ENCODE data around the gene TIAM2.

TIAM2 gene

DNA sequence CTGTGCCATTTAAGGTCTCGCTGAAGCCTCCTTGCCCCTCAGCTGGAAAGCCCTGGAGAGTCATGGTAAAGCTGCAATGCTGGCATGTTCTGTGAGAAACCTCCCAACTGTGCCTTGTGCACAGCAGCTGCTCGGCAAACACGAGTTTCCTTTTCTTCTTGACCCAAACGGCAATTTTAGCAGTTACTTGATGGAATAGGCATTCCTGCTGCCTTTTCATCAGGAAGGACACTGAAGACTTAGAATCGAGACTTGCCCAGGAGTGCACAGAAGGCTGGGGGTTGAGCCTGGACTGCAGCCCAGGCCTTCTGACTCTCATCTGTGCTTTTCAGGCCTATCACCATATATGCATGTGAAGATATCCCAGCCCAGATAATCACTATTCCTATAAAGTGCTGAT lies 240.0 kb downstream of the TIAM2 start:
- Histone ChIP-seq H3K36me3 (ENCODE audit: control insufficient read depth, insufficient read depth, low read length) (no peaks in the 10 kb centered on the region), H3K9ac (ENCODE audit: low read depth, low read length) (no peak overlapping the region)

DNA sequence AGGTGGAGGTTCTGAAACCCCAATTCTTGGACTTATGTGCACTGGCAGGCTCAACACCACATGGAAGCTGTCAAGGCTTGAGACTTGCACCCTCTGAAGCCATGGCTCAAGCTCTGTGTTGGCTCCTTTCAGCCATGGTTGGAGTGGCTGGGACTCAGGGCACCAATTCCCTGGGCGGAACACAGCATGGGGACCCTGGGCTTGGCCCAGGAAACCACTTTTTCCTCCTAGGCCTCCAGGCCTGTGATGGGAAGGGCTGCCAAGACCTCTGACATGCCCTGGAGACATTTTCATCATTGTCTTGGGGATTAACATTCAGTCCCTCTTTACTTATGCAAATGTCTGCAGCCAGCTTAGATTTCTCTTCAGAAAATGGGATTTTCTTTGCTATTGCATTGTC lies 242.5 kb downstream of the TIAM2 start:
- Histone ChIP-seq H3K4me1 (ENCODE audit: control insufficient read depth, insufficient read depth, low read length) (no peaks in the 10 kb centered on the region), H3K9ac (ENCODE audit: low read depth, low read length) (no peak overlapping the region)

More for the DNA sequence above, 240.0 kb downstream of the TIAM2 start:
- Histone ChIP-seq H3K4me3 (ENCODE audit: low read depth, low read length) (no peak overlapping the region), H3K27me3 (ENCODE audit: control insufficient read depth, insufficient read depth, low read length) (no peaks in the 10 kb centered on the region), H3K27ac (ENCODE audit: low read depth, low read length) (no peak overlapping the region), H3K9me3 (ENCODE audit: control insufficient read depth, insufficient read depth, low read length) (peaks cover 15% of the 10 kb centered on the region), H3K4me1 (ENCODE audit: control insufficient read depth, insufficient read depth, low read length) (no peaks in the 10 kb centered on the region)

DNA sequence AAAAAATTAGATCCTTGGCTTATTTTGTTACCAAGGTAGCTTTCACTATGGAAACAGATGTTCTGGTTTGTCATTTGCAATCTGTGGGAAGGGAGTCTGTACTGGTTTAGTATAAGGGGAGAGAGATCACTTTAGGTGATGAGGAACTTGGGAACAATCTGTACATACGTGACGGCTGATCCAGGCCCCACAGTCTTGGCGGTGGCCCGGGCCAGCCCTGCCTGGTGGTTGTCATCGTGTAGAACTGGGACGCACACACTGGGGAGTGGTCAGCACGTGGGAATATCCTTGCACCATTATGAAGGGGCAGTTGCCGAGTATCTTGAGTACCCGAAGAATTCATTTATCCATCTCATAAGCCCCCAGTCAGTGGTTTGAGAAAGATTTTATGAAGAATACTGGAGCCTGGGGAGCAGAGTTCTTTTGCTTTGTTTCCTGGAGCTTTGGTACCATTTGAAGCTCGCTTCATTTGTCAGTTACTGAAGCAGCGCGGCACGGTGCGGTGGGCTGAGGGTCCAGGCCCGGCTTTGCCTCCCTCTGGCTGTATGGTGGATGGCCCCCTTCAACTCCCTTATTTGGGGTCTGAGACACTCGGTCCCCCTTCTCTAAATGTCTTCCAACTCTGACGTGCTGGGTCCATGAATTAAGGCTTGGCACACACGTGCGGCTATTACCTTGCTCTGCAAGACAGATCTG lies 245.9 kb downstream of the TIAM2 start:
- Histone ChIP-seq H3K9me3 (ENCODE audit: control insufficient read depth, insufficient read depth, low read length) (peaks cover 15% of the 10 kb centered on the region; the same call in 1 of the 2 replicates), H3K27ac (ENCODE audit: low read depth, low read length) (no peak overlapping the region), H3K4me3 (ENCODE audit: low read depth, low read length) (no peak overlapping the region), H3K9ac (ENCODE audit: low read depth, low read length) (no peak overlapping the region), H3K4me1 (ENCODE audit: control insufficient read depth, insufficient read depth, low read length) (no peaks in the 10 kb centered on the region), H3K36me3 (ENCODE audit: control insufficient read depth, insufficient read depth, low read length) (peaks cover 29% of the 10 kb centered on the region), H3K27me3 (ENCODE audit: control insufficient read depth, insufficient read depth, low read length) (no peaks in the 10 kb centered on the region)

More for the DNA sequence above, 242.5 kb downstream of the TIAM2 start:
- Histone ChIP-seq H3K4me3 (ENCODE audit: low read depth, low read length) (no peak overlapping the region), H3K9me3 (ENCODE audit: control insufficient read depth, insufficient read depth, low read length) (peaks cover 15% of the 10 kb centered on the region), H3K27ac (ENCODE audit: low read depth, low read length) (no peak overlapping the region), H3K36me3 (ENCODE audit: control insufficient read depth, insufficient read depth, low read length) (peaks cover 9% of the 10 kb centered on the region), H3K27me3 (ENCODE audit: control insufficient read depth, insufficient read depth, low read length) (no peaks in the 10 kb centered on the region)

- H3K36me3 ChIP-seq (ENCODE audit: control insufficient read depth, insufficient read depth, low read length): peaks cover 38% of the 10 kb centered on the region
Measured at GRCh38 chr6:155241966-155242365, 246.9 kb downstream of the TIAM2 start.

GRCh38 chr6:155244434-155244833 lies 249.3 kb downstream of the TIAM2 start:
- Histone ChIP-seq H3K9me3 (ENCODE audit: control insufficient read depth, insufficient read depth, low read length) (no peaks in the 10 kb centered on the region), H3K36me3 (ENCODE audit: control insufficient read depth, insufficient read depth, low read length) (peaks cover 46% of the 10 kb centered on the region), H3K27me3 (ENCODE audit: control insufficient read depth, insufficient read depth, low read length) (no peaks in the 10 kb centered on the region), H3K9ac (ENCODE audit: low read depth, low read length) (no peak overlapping the region), H3K4me1 (ENCODE audit: control insufficient read depth, insufficient read depth, low read length) (0 out of 2 replicates have a peak, but pooled peaks cover 5% of the 10 kb centered on the region), H3K4me3 (ENCODE audit: low read depth, low read length) (no peak overlapping the region), H3K27ac (ENCODE audit: low read depth, low read length) (no peak overlapping the region)

More at GRCh38 chr6:155241966-155242365, 246.9 kb downstream of the TIAM2 start:
- Histone ChIP-seq H3K9me3 (ENCODE audit: control insufficient read depth, insufficient read depth, low read length) (peaks cover 15% of the 10 kb centered on the region; the same call in 1 of the 2 replicates), H3K27me3 (ENCODE audit: control insufficient read depth, insufficient read depth, low read length) (no peaks in the 10 kb centered on the region), H3K4me1 (ENCODE audit: control insufficient read depth, insufficient read depth, low read length) (no peaks in the 10 kb centered on the region), H3K9ac (ENCODE audit: low read depth, low read length) (no peak overlapping the region), H3K27ac (ENCODE audit: low read depth, low read length) (no peak overlapping the region), H3K4me3 (ENCODE audit: low read depth, low read length) (no peak overlapping the region)

- H3K4me1 ChIP-seq (ENCODE audit: control insufficient read depth, insufficient read depth, low read length): 0 out of 2 replicates have a peak, but pooled peaks cover 5% of the 10 kb centered on the region
- H3K9ac ChIP-seq (ENCODE audit: low read depth, low read length): no peak overlapping the region
- H3K27me3 ChIP-seq (ENCODE audit: control insufficient read depth, insufficient read depth, low read length): no peaks in the 10 kb centered on the region
- no peaks in the 10 kb centered on the region for H3K9me3 ChIP-seq (ENCODE audit: control insufficient read depth, insufficient read depth, low read length)
- H3K4me3 ChIP-seq (ENCODE audit: low read depth, low read length): no peak overlapping the region
- H3K27ac ChIP-seq (ENCODE audit: low read depth, low read length): no peak overlapping the region
- peaks cover 53% of the 10 kb centered on the region for H3K36me3 ChIP-seq (ENCODE audit: control insufficient read depth, insufficient read depth, low read length)
Measured at GRCh38 chr6:155245193-155245592, 250.1 kb downstream of the TIAM2 start.

- Histone ChIP-seq H3K27me3 (ENCODE audit: control insufficient read depth, insufficient read depth, low read length) (no peaks in the 10 kb centered on the region), H3K27ac (ENCODE audit: low read depth, low read length) (no peak overlapping the region), H3K36me3 (ENCODE audit: control insufficient read depth, insufficient read depth, low read length) (peaks cover 53% of the 10 kb centered on the region), H3K4me3 (ENCODE audit: low read depth, low read length) (no peak overlapping the region), H3K9ac (ENCODE audit: low read depth, low read length) (no peak overlapping the region), H3K9me3 (ENCODE audit: control insufficient read depth, insufficient read depth, low read length) (no peaks in the 10 kb centered on the region), H3K4me1 (ENCODE audit: control insufficient read depth, insufficient read depth, low read length) (0 out of 2 replicates have a peak, but pooled peaks cover 5% of the 10 kb centered on the region)
Measured at GRCh38 chr6:155245831-155246230, 250.7 kb downstream of the TIAM2 start.

- H3K4me1 ChIP-seq (ENCODE audit: control insufficient read depth, insufficient read depth, low read length): 0 out of 2 replicates have a peak, but pooled peaks cover 5% of the 10 kb centered on the region
- peaks cover 61% of the 10 kb centered on the region for H3K36me3 ChIP-seq (ENCODE audit: control insufficient read depth, insufficient read depth, low read length)
- no peaks in the 10 kb centered on the region for H3K27me3 ChIP-seq (ENCODE audit: control insufficient read depth, insufficient read depth, low read length)
- no peak overlapping the region for H3K4me3 ChIP-seq (ENCODE audit: low read depth, low read length)
- no peaks in the 10 kb centered on the region for H3K9me3 ChIP-seq (ENCODE audit: control insufficient read depth, insufficient read depth, low read length)
- no peak overlapping the region for H3K27ac ChIP-seq (ENCODE audit: low read depth, low read length)
- H3K9ac ChIP-seq (ENCODE audit: low read depth, low read length): no peak overlapping the region
Measured at GRCh38 chr6:155246825-155247224, 251.7 kb downstream of the TIAM2 start.

GRCh38 chr6:155247618-155248007 lies 252.5 kb downstream of the TIAM2 start:
- Histone ChIP-seq H3K27ac (ENCODE audit: low read depth, low read length) (peak overlapping the region; percentile 78), H3K9me3 (ENCODE audit: control insufficient read depth, insufficient read depth, low read length) (no peaks in the 10 kb centered on the region), H3K36me3 (ENCODE audit: control insufficient read depth, insufficient read depth, low read length) (peaks cover 69% of the 10 kb centered on the region), H3K9ac (ENCODE audit: low read depth, low read length) (no peak overlapping the region), H3K4me1 (ENCODE audit: control insufficient read depth, insufficient read depth, low read length) (peaks cover 9% of the 10 kb centered on the region), H3K27me3 (ENCODE audit: control insufficient read depth, insufficient read depth, low read length) (no peaks in the 10 kb centered on the region), H3K4me3 (ENCODE audit: low read depth, low read length) (no peak overlapping the region)

DNA sequence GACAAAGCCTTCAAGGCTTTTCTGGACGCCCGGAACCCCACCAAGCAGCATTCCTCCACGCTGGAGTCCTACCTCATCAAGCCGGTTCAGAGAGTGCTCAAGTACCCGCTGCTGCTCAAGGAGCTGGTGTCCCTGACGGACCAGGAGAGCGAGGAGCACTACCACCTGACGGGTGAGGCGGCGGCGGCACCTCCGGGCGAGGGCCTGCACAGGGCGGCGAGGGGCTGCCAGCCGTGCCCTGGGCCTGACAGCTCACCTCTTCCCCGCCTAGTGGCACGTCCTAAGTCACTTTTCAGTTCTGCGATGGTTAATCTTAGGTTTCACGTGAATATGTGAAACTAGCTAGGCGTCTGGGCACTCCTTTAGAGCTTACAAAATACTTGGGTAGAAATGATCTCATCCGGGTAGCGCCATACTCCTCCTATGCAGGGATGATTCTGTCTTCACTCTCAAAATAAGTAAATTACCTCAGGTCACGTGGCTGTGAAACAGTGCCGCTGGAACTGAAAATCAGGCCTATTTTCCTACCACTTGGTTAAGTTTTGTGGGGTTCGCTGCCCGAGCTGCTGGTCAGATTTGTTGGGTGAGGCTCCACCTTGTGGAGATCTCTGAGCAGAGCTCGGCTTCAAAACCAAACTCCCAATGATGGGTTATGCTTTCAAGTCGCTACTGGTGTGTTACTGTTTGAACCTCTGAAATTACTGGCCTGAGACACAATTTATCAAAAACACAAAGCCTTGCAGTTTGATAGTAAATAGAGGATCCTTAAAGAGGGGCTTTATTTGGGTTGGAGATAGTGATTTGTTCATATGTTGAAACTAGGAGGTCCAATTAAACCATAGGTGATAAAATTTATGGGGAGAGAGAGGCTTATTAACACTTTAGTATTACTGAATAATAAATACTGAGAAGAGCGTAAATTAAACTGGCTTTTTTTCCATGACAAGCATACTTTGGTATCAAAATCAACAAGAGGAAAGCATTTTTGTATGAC lies 253.2 kb downstream of the TIAM2 start:
- H3K4me3 ChIP-seq (ENCODE audit: low read depth, low read length): no peak overlapping the region
- H3K27ac ChIP-seq (ENCODE audit: low read depth, low read length): peak overlapping the region; percentile 78
- peaks cover 16% of the 10 kb centered on the region for H3K4me1 ChIP-seq (ENCODE audit: control insufficient read depth, insufficient read depth, low read length)

More for the DNA sequence above, 253.2 kb downstream of the TIAM2 start:
- Histone ChIP-seq H3K27me3 (ENCODE audit: control insufficient read depth, insufficient read depth, low read length) (no peaks in the 10 kb centered on the region), H3K9me3 (ENCODE audit: control insufficient read depth, insufficient read depth, low read length) (no peaks in the 10 kb centered on the region), H3K36me3 (ENCODE audit: control insufficient read depth, insufficient read depth, low read length) (peaks cover 76% of the 10 kb centered on the region), H3K9ac (ENCODE audit: low read depth, low read length) (no peak overlapping the region)

All from HUES48 (cell line).